Spleen (tissue), 7 donors: ENCODE measurements around the gene ITGA4.

Source experiments
- CTCF ChIP-seq, 11 experiments: fragments of 200-600 bp in 7 of 11; fragments of 450-650 bp in 4 of 11; sonication (generic) in 4 of 11; IDR thresholded peaks in 8 of 11; conservative IDR thresholded peaks in 3 of 11; 1 replicate in 7 of 11; 2 replicates in 4 of 11; pipeline versions ENCODE4 v1.4.0 to v1.8.0; 2016 to 2021; ENCODE audit warnings: antibody characterized with exemption in 11 of 11, inconsistent platforms in 4 of 11, mild to moderate bottlenecking in 1 of 11
- POLR2A ChIP-seq, 3 donors: fragments of 450-650 bp; IDR thresholded peaks; one replicate each; pipeline ENCODE4 v1.5.1; 2017; ENCODE audit warnings: antibody characterized with exemption in 3 of 3, mild to moderate bottlenecking in 1 of 3
- donor health status: DM: no; HTN: no; CAD: no; lungs with moderate emphysema.
- donor health status: DM: no; HTN: no; CAD: no.
- donor health status: DM: no; HTN: no; CAD: no.

GRCh38 chr2:181483211-181483610, 26.0 kb downstream of the ITGA4 start:
- TF ChIP-seq POLR2A (IDR thresholded peaks at IDR 0.05) (no peak), CTCF (IDR thresholded peaks at IDR 0.05 in 8 of 11, conservative IDR thresholded peaks at IDR 0.05 in 3 of 11) (no peak)
